Gastrocnemius medialis (tissue), 4 donors: ENCODE data around the gene CREB3L4.

Source experiments
- CTCF ChIP-seq, 5 experiments: fragments of 450-650 bp in 3 of 5; fragments of 200-600 bp in 2 of 5; sonication (generic) in 2 of 5; IDR thresholded peaks in 4 of 5; conservative IDR thresholded peaks in 1 of 5; 1 replicate in 4 of 5; 2 replicates in 1 of 5; pipeline ENCODE4 v1.5.1; 2016 to 2019; ENCODE audit warnings: antibody characterized with exemption in 5 of 5, mild to moderate bottlenecking in 3 of 5, moderate library complexity in 3 of 5
- POLR2A ChIP-seq, 2 donors: fragments of 450-650 bp; IDR thresholded peaks; one replicate each; pipeline ENCODE4 v1.6.1; 2017; ENCODE audit warnings: antibody characterized with exemption in 2 of 2, mild to moderate bottlenecking in 2 of 2, moderate library complexity in 2 of 2

GRCh38 chr1:153937331-153937730 lies 30.4 kb upstream of the CREB3L4 start:
- no peak for TF ChIP-seq POLR2A (IDR thresholded peaks at IDR 0.05)
- no peak for TF ChIP-seq CTCF (IDR thresholded peaks at IDR 0.05 in 4 of 5, conservative IDR thresholded peaks at IDR 0.05 in 1 of 5)
